ENCODE measurements around the gene ABLIM2.

DNA sequence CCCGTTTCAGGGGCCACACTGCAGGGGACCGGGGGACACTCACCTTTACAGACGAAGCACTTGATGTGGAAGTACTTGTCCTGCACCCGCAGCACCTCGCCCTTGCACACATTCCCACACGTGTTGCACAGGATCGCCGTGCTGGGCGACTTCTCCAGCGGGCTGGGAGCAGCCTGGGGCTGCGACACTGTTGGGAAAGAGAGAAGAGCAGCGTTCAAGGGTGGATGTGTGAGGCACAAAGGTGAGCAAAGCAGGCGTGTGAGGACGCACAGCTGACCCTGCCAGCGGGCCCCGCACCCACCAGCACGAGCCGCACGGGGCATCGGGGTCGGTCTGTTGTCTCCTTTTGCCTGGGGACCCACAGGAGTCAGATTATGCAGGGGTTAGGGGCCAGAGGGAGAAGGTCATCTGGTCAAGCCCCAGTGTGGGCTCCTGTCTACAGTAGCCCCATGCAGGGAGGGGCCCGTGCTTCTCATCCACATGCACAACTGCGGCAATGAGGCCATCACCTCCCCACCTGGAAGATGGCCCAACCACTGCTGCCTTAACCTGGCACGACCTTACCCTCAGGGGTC is 52.1 kb downstream of the ABLIM2 start:
- no peak for TF ChIP-seq CTCF (conservative IDR thresholded peaks at IDR 0.05; ENCODE audit: low read depth, low read length)
- no peak for TF ChIP-seq EZH2 (IDR thresholded peaks at IDR 0.05; ENCODE audit: borderline replicate concordance, low read depth, low read length, poor library complexity, severe bottlenecking)
